A549 treated with GW870086 at 1 μM for 4 hours (cell line): ENCODE measurements around the gene VSTM1. TPM values are rescaled to one million over a fixed set of nuclear protein-coding genes. Genes with fewer than 3 reads are reported as not detected.

ENCODE experiments used
- total RNA-seq: library from RNA; stranded (reverse); fragments of 200-300 nt; extraction: Qiagen RNA extraction; gene quantifications from 5 replicates; pipeline ENCODE4 v1.2.3, GENCODE V29; 2022; ENCODE audit warnings: low read depth

Gene VSTM1
- 0.27 to 1.5 TPM (median 0.47 TPM) in 5 replicates for total RNA-seq

GRCh38 chr19:54063350-54064116, at the start of gene VSTM1:
Gene VSTM1, minus strand, starts transcription at chr19:54063897. Its CDS starts 120 bp downstream, at chr19:54063777.

GRCh38 chr19:54102421-54103169, 38.9 kb upstream of the VSTM1 start, which contains the start of gene NDUFA3:
Gene NDUFA3, plus strand, starts transcription at chr19:54102855. Its CDS starts 24 bp downstream, at chr19:54102879.

GRCh38 chr19:54100561-54100960, 36.9 kb upstream of the VSTM1 start, which contains the start of gene OSCAR:
Gene OSCAR, minus strand, starts transcription at chr19:54100803. Its CDS starts 11 bp downstream, at chr19:54100792.

GRCh38 chr19:54081032-54081431, 17.3 kb upstream of the VSTM1 start, which contains the start of gene TARM1:
Gene TARM1, minus strand, starts transcription at chr19:54081365. Its CDS starts 25 bp downstream, at chr19:54081340.

GRCh38 chr19:53991224-53992113, 72.2 kb downstream of the VSTM1 start, which contains the start of gene CACNG6:
Gene CACNG6, plus strand, starts transcription at chr19:53991637. Its CDS starts 1,241 bp downstream, at chr19:53992878.

Other genes starting within 250 kb of the VSTM1 start
- gene NLRP12, start 239.6 kb downstream of the VSTM1 start, total RNA-seq: not detected in 5 replicates
- 202 to 310 TPM (median 291 TPM) in 5 replicates for gene MYADM, start 196.0 kb downstream of the VSTM1 start, total RNA-seq
- gene PRKCG, start 181.7 kb downstream of the VSTM1 start, total RNA-seq: 4.2 to 7.3 TPM (median 6.0 TPM) in 5 replicates
- 5.1 to 10.5 TPM (median 8.6 TPM) in 5 replicates for gene CACNG7, start 154.6 kb downstream of the VSTM1 start, total RNA-seq
- gene CACNG8, start 101.0 kb downstream of the VSTM1 start, total RNA-seq: 0.66 to 1.2 TPM (median 1.1 TPM) in 5 replicates
- 7.9 to 14.2 TPM (median 11.6 TPM) in 5 replicates for gene CACNG6, start 72.3 kb downstream of the VSTM1 start, total RNA-seq
- gene TARM1, start 17.5 kb upstream of the VSTM1 start, total RNA-seq: not detected in 5 replicates
- 0.17 to 0.44 TPM (median 0.23 TPM) in 5 replicates for gene OSCAR, start 36.9 kb upstream of the VSTM1 start, total RNA-seq
- 196 to 262 TPM (median 224 TPM) in 5 replicates for gene NDUFA3, start 39.0 kb upstream of the VSTM1 start, total RNA-seq
- 19.1 to 23.8 TPM (median 20.9 TPM) in 5 replicates for gene TFPT, start 51.8 kb upstream of the VSTM1 start, total RNA-seq
- 104 to 119 TPM (median 115 TPM) in 5 replicates for gene PRPF31, start 51.9 kb upstream of the VSTM1 start, total RNA-seq
- 44.4 to 68.3 TPM (median 63.5 TPM) in 5 replicates for gene CNOT3, start 73.9 kb upstream of the VSTM1 start, total RNA-seq
- 7.3 to 9.1 TPM (median 8.1 TPM) in 5 replicates for gene LENG1, start 95.8 kb upstream of the VSTM1 start, total RNA-seq
- 0.53 to 1.7 TPM (median 0.91 TPM) in 5 replicates for gene TMC4, start 109.3 kb upstream of the VSTM1 start, total RNA-seq
- 115 to 158 TPM (median 153 TPM) in 5 replicates for gene MBOAT7, start 125.7 kb upstream of the VSTM1 start, total RNA-seq
- gene TSEN34, start 127.4 kb upstream of the VSTM1 start, total RNA-seq: 86.6 to 131 TPM (median 124 TPM) in 5 replicates
- 2,157 to 2,797 TPM (median 2,191 TPM) in 5 replicates for gene RPS9, start 137.0 kb upstream of the VSTM1 start, total RNA-seq
- gene LILRB3, start 159.1 kb upstream of the VSTM1 start, total RNA-seq: 0.20 to 0.59 TPM (median 0.31 TPM) in 5 replicates
- gene LILRA6, start 178.9 kb upstream of the VSTM1 start, total RNA-seq: not detected in 5 replicates
- gene LILRB5, start 193.4 kb upstream of the VSTM1 start, total RNA-seq: 0.05 to 0.15 TPM (median 0.05 TPM) in 4 of 5 replicates, not detected in the other
- gene LILRB2, start 217.2 kb upstream of the VSTM1 start, total RNA-seq: 0.06 to 0.24 TPM (median 0.12 TPM) in 4 of 5 replicates, not detected in the other
- not detected in 5 replicates for gene LILRA5, start 249.3 kb upstream of the VSTM1 start, total RNA-seq